Ammon's horn (tissue), 1 donor: ENCODE measurements around the gene LGR4.
A peak's percentile ranks its signal among the peaks of the same experiment; 100 is the strongest.
"Not testable (repeated sequence)": the region's sequence is repeated elsewhere in the genome, so short reads cannot be mapped to it uniquely, and the experiment has no call there.

Experiments used
- DNase-seq: peaks from one replicate; pipeline ENCODE4 v3.0.0-alpha.2; 2016; ENCODE audit warnings: low spot score

Gene LGR4, protein sequence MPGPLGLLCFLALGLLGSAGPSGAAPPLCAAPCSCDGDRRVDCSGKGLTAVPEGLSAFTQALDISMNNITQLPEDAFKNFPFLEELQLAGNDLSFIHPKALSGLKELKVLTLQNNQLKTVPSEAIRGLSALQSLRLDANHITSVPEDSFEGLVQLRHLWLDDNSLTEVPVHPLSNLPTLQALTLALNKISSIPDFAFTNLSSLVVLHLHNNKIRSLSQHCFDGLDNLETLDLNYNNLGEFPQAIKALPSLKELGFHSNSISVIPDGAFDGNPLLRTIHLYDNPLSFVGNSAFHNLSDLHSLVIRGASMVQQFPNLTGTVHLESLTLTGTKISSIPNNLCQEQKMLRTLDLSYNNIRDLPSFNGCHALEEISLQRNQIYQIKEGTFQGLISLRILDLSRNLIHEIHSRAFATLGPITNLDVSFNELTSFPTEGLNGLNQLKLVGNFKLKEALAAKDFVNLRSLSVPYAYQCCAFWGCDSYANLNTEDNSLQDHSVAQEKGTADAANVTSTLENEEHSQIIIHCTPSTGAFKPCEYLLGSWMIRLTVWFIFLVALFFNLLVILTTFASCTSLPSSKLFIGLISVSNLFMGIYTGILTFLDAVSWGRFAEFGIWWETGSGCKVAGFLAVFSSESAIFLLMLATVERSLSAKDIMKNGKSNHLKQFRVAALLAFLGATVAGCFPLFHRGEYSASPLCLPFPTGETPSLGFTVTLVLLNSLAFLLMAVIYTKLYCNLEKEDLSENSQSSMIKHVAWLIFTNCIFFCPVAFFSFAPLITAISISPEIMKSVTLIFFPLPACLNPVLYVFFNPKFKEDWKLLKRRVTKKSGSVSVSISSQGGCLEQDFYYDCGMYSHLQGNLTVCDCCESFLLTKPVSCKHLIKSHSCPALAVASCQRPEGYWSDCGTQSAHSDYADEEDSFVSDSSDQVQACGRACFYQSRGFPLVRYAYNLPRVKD

GRCh38 chr11:27472398-27473016, at the start of gene LGR4:
TSS of gene LGR4 (minus strand) at chr11:27472790. CDS start at chr11:27472302, 488 bp downstream.
- DNase-seq, result peak; percentile 96

DNA sequence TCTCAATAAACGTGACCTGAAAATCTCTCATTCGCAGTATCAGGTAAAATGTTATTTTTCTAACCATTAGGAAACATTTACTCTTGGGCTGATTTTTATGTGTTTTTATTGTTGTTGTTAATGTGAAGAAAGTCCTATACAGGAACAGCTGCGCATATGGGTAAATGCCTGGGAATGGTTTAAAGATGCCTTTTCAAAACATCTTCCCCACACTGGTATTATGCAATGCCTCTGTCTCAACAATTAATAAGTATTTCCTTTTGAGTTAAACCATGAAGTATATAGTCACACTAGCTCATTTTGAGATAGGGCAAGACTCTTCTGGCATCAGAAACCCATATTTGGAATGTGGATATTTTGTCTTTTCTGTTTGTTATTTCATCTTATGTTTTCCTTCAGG, 47.6 kb upstream of the LGR4 start:
- no peak for DNase-seq

GRCh38 chr11:27518518-27518917, 45.9 kb upstream of the LGR4 start:
- DNase-seq, result no peak

DNA sequence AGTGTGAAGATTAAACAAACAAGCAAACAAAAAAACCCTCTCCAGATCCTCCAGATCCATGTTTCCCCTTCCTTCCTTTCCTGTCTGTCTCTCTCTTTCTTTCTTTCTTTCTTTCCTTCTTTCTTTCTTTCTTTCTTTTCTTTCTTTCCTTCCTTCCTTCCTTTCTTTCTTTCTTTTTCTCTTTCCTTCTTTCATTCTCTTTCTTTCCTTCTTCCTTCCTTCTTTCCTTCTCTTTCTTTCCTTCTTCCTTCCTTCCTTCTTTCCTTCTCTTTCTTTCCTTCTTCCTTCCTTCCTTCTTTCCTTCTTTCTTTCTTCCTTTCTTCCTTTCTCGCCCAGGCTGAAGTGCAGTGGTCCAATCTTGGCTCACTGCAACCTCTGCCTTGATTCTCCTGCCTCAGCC, 44.9 kb upstream of the LGR4 start:
- not testable (repeated sequence) for DNase-seq

GRCh38 chr11:27514558-27514957, 42.0 kb upstream of the LGR4 start:
- DNase-seq, result peak; percentile 31

DNA sequence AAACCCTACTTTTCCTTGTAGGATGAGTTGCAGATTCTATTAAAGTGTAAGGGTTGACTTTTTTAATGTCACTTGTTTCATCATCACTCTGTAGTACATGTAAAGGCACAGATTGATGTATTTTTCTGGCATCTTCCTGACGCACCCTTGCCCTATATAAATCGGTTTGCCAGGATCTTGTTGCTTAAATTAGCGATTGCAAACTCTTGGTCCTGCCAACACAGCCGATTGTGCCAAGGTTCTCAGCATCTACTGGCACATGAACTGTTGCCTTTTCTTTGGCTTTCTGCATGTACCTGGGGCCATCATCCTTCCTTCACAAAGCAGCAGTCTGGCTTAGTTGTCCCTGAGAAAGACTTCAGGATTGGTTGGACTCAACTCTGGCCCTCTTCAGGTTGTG, 41.5 kb upstream of the LGR4 start:
- DNase-seq, result peak; percentile 21

DNA sequence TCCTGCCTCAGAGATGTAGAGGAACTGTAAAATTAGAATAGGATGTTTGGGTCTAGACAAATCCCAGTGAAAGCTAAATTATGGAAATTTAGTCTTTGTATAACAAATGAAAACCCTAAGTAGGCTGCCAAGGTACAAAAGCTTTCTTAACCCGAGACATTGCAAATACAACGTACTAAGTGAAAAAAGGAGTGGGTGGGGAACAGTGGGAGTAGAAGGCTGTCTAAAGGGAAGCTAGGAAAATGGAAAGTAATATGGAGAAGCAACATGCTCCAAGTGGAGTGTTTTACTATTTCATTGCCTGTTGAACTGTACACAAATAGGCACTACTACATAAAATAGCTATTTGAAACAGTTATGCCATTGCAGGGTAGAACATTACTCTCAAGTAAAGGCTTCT, 40.8 kb upstream of the LGR4 start:
- DNase-seq, result no peak

DNA sequence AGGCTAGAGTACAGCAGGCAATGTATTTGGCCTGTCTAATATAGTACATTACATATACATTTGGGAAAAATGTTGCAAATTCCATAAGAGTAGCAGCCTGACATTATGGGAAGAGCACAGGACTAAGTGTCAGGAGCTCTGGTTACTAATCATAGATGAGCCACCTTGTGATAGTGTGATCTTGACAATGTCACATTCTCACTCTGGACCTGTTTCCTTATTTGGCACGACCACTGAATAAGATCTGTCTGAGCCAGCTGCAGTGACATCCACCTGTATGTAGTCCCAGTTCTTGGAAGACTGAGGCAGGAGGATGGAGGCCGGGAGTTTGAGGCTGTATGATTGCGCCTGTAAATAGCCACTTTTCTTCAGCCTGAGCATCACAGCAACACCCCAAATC, 39.6 kb upstream of the LGR4 start:
- DNase-seq, result no peak

DNA sequence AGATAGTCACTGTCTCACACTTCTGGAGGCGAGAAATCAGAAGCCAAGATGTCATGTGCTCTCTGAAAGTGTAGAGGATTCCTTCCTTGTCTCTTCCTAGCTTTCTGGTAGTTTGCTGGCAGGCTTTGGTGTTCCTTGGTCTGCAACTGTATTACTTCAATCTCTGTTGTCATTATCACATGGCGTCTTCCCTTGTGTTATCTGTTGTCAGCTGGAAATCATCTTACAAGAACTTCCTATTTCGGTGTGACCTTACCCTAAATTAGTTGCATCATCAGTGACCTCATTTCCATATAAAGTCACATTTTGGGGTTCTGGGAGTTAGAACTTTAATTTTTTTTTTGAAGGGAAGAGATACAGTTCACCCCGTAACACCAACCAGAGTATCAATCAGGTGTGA, 37.3 kb upstream of the LGR4 start:
- no peak for DNase-seq

- DNase-seq, result no peak
Observed at GRCh38 chr11:27507557-27508322, 35.1 kb upstream of the LGR4 start.

GRCh38 chr11:27506200-27507182, 33.9 kb upstream of the LGR4 start, which contains the start of gene LIN7C:
TSS of gene LIN7C (minus strand) at chr11:27506769. CDS start at chr11:27506752, 17 bp downstream.
- peak; percentile 96 for DNase-seq

DNA sequence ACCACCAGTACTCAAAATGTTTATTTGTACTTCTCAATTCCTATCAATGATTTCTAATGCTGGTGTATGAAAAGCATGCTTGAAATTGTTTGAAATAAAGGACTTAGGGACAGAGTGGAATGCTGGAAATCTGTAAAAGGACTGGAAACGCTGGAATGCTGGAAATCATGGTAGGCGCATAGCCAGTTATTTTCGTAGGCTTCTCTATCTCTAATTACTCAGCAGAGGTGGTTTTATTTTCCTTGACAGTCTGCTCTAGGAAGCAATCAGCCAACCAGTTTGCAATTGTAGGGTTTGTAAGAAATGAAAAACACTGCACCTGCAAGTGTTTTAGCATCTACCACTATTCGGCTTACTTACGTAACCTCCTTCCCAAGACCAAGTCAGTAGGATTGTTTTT, 33.2 kb upstream of the LGR4 start:
- DNase-seq, result no peak

- no peak for DNase-seq
Observed at GRCh38 chr11:27504205-27504604, 31.6 kb upstream of the LGR4 start.

DNA sequence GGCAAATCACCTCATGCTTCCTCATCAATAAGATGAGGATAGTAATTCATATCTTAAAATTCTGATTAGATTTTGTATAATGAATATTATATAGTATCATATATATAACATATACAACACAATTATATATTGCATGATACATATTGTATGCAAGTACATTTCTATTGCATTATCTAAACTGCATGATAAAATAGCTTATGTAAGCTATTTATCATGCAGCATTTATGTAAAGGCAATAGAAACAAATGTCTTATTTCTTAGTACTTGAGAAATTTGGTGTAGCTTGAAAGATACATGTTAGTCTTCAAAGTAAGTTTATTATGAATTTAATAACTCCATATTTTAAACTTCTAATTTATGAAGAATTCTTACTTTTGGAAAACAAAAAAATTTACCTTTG, 28.5 kb upstream of the LGR4 start:
- DNase-seq, result no peak

DNA sequence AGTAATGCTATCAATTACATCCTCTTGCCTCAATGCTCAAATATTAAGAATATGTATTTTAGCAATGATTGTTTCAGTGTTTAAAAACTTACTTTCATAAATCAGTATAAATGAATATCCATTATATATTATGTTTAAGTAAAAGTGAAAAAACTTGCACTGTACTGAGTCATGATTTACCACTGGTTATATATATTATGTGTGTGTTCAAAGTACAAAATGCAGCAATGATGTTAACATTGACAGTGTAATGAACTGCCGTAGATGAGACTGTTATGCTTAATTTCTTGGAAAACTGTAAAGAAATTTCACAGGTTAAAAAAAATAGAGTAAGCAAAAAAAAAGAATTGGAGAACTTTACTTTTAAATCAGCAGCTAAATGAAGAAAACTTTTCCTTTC, 25.3 kb upstream of the LGR4 start:
- no peak for DNase-seq

DNA sequence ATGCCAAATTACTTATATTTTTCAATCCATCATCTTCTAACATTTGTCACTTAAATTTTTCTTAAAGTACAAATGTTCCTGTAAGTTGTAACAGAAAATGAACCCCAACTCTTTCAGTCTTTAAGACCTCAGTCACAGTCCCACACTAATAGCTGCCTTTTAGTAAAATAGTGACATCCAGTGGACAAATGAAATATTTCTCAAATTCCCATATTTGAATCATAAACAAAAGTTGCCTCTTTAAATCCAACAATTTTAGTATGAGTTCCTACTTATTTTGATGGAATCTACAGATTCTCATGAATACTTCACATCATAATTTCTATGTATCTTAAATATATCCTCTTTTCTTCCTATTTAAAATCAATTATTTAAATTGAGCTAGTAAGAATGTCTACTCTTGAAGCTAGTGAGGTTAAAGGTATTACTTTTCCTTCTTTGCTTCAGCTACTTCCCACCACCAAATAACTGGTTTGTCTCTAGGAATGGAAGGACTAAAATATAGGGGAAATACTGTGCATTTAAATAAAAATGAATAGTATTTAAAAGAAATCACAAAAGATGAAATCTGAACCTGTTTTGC, 24.8 kb upstream of the LGR4 start:
- peak; percentile 28 for DNase-seq

GRCh38 chr11:27496461-27496860, 23.9 kb upstream of the LGR4 start:
- DNase-seq, result no peak

DNA sequence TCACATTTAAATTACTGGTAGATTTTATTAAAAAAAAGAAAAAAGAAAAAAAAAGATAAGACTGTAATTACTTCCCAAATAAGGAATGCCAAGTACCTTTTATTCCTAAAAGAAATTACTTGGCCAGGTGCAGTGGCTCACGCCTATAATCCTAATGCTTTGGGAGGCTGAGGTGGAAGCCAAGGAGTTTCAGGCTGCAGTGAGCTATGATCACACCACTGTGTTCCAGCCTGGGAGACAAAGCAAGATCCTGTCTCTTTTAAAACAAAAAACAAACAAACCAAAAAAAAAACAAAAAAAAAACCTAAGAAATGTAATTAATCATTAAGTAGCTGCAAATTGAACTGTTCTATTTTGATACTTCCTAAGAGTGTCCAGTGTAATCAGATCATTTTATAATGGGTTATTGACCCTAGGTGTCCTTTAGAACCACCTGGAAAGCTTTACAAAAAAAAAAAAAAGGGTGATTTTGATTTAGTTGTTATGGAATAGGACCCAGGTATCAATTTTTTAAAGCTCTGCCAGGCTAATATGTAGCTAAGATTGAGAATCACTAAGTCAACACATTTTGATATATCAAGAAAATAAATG, 23.2 kb upstream of the LGR4 start:
- no peak for DNase-seq

- no peak for DNase-seq
Observed at GRCh38 chr11:27489092-27489491, 16.5 kb upstream of the LGR4 start.

DNA sequence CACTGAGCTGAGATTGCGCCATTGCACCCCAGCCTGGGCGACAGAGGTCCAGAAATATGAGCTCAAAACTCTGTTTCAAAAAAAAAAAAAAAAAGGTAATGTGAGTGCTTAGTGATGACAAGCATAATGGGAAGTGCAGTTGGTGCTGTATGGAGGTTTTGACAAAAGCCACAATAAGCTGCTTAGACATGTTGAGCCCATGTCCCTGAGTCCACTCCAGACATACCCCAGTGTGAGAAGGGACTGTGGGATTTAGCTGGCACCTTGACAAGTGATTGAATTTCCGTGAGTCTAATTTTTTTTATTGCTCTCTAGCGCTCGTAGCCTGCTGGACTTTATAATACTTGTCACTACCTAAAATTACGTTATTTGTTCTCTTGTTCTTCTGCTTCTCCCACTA, 15.1 kb upstream of the LGR4 start:
- no peak for DNase-seq
